Measurements from ENCODE around the gene XK.
"Not testable (repeated sequence)": the region's sequence is repeated elsewhere in the genome, so short reads cannot be mapped to it uniquely, and the experiment has no call there.

XK gene, protein sequence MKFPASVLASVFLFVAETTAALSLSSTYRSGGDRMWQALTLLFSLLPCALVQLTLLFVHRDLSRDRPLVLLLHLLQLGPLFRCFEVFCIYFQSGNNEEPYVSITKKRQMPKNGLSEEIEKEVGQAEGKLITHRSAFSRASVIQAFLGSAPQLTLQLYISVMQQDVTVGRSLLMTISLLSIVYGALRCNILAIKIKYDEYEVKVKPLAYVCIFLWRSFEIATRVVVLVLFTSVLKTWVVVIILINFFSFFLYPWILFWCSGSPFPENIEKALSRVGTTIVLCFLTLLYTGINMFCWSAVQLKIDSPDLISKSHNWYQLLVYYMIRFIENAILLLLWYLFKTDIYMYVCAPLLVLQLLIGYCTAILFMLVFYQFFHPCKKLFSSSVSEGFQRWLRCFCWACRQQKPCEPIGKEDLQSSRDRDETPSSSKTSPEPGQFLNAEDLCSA

DNA sequence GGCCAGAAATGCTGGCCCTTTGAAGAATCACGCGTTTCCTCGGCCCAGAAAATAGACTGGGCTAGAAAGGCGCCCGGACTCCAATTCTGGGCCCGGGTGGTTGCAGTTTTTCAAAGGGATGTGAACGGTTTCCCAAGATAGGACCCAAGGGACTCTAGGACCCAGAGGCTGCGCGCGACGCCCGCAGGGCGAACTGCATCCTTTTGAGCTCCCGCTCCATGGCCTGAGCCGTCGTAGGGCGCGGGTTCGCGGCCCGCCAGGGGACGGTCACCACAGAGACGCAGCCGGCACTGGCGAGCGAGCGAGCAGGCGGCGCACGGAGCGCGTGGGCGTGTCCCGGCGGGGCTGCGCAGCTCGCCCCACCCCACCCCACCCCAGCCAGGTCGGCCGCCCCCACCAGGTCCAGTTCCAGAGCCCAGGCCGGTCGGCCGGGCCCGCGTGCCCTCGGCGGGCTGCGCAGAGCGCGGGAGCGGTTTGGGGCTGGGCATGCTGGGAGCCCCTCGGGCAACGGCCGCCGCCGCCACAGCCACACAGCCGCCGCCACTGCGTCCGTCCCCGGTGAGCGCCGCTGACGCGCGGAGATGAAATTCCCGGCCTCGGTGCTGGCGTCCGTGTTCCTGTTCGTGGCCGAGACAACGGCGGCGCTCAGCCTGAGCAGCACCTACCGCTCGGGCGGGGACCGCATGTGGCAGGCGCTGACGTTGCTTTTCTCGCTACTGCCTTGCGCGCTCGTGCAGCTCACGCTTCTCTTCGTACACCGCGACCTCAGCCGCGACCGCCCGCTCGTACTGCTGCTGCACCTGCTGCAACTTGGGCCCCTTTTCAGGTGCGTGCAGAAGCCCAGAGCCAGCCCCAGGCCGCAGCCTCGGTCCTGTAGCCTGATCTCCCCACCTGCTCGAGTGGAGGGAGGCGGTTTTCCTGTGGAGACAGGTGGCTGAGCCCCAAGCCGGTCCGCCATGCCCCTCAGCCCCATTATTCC lies at the start of gene XK:
Gene XK, plus strand, starts transcription at position 411 of the 979 bp plus-strand sequence. Its CDS starts 171 bp downstream, at position 582.
- DNase-seq: peak; percentile 70

DNA sequence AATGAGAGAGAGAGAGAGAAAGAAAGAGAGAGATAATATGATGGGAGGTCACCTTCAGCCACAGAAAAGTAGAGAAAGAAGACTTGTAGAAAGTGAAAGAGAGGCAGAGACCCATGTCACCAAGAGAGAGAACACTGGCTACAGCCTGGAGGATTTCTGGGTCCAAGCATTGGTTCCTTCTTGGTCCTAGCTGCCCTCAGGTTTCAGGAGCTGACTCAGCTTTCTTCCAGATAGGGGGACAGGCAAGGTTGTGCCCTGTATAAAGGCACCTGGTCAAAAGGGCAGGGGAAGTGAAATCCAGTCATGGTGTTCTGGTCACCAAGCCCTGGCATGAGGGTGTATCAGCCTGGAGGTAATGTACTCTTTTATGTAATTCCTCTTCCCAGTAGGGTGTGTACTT lies 47.5 kb upstream of the XK start:
- no peak for DNase-seq

DNA sequence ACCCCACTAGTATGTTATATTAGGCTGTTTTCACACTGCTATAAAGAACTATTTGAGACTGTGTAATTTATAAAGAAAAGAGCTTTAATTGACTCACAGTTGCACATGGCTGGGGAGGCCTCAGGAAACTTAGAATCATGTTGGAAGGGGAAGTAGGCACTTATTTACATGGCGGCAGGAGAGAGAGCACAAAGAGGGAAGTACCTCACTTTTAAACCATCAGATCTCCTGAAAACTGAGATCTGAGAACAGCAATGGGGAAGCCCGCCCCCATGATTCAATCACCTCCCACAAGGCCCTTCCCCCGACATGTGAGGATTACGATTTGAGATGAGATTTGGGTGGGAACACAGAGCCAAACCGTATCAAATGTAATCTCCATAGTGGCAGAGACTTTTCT lies 45.4 kb upstream of the XK start:
- no peak for DNase-seq

DNA sequence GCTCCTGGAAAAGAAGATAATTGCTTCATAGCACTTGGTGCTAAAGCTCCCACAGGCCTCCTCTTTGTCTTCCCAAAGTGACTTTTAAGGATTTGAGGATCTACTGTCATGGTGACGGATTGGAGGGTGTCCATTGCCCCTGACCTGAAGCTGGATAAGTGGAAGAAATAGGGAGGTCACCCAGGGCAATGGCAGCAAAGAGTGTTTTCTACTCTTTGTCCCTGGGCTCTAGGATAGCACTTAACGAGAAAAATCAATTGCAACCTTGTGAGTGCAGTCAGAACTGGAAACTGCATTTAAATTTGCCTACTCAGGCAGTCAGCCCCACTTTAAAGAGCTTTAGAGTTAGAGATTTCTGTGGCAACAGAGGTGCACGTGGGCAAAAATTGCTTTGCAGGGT lies 43.7 kb upstream of the XK start:
- DNase-seq: no peak

DNA sequence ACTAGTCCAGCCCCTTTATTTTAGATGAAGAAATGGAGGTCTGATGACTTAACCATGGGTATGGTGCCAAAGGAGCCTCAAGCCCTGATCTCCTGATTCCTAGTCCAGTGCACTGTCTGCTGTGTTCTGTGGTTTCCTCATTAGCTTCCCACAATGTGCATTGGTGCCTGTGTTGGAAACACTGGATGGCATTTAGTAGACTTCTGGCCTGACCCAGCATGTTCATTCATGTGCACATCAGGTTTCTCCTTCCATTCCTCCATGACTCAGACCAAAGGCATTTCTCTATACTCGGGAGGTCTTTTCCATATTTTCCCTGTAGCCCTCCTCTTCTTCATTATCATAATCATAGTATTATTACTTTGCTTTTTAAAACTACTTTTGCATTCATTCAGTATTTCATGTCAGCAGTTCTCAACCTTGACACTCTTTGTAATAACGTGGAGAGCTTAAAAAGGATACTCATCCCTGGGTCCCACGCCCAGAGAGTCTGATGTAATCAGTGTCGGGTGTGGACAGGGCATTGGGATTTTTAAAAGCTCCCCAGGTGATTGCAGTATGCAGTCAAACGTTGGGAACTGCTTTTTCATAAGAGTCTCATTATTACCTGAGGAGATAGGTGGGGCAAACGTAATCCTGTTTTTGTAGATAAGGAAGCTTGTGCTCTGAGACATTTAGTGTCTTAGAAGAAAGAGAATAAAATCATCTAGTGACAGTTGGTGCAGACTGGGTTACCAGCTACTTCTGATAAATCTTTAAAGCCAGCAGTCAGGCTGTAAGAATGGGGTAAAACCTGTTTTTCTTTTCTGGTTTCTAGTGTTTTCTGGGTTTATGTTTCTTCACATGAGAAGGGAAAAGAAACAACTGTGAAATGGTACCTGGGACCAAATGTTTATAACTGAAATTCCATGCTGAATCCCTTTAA lies 40.9 kb upstream of the XK start:
- no peak for DNase-seq

DNA sequence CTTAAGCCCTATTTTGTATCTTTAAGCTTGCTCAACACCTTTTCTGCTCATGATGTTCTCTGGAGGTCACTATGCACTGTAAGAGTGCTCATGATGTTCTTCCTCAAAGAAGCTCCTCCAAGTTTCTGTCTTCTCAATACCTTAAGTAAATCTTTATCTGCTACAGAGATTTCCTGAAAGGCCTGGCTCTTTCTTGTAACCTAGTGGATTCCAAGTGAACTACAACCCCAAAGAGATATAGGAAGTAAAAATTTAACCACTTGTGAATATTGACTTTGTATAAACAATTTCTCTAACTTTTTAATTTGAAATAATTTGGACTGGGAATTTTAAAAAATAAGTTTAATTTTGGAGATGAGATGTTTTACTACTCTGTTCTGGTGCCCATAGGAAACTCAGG lies 39.3 kb upstream of the XK start:
- no peak for DNase-seq

DNA sequence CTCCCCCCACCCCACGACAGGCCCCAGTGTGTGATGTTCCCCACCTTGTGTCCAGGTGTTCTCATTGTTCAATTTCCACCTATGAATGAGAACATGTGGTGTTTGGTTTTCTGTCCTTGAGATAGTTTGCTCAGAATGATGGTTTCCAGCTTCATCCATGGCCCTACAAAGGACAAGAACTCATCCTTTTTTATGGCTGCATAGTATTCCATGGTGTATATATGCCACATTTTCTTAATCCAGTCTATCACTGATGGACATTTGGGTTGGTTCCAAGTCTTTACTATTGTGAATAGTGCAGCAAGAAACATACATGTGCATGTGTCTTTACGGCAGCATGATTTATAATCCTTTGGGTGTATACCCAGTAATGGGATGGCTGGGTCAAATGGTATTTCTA lies 34.7 kb upstream of the XK start:
- not testable (repeated sequence) for DNase-seq

DNA sequence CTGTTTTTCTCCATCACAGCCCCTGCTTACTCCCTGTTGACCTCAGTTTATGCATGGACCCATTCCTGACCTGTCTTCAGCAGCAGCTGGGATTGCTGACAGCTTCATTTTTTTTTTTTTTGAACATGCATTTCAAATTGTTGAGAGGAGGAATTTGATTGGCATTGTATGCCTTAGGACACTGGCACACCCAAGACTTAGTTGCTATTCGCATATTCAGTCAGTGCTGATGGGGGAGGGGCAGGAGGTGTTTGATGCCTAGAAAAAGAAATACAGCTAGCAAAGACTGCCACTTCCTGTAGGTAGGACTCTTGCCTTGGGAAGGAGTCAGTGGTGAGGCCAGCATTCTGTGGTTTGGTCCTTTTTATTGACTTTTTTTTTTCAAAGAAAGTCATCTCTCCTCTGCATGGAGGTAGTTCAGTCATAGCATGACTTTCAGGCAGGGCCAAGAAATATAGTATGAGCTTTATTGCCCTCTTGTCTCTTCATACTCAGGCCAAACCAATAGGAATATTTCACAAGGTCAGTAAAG lies 33.6 kb upstream of the XK start:
- DNase-seq: no peak

DNA sequence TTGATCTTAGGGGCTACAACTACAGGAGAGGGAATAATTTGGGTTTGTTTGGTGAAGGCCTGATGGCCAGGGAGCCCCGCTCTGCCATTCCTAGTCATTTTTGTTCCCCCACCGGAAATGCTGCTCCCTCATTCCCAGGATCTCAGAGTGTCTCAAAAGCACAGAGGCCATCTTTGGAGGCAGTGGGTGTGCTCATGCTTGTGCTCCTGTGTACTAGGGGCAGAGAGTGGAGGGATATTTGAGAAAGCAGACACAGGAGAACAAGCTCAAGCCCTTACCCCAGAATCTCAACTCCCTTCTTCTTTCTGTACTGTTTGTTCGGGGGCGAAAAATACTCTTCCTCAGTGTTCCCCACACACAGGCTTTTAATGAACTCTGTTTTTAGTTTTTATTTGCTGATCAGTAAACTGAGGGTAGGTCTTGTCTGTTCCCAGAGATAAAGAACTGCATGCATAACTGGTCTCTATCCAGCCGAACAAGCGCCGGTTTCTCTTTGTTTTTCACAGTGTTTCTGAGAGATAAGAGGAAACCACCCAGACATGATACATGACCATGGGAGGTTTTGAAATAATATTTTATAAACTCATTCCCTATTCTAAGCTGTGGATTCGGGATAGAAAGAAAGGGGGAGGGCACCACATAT lies 32.9 kb upstream of the XK start:
- no peak for DNase-seq

DNA sequence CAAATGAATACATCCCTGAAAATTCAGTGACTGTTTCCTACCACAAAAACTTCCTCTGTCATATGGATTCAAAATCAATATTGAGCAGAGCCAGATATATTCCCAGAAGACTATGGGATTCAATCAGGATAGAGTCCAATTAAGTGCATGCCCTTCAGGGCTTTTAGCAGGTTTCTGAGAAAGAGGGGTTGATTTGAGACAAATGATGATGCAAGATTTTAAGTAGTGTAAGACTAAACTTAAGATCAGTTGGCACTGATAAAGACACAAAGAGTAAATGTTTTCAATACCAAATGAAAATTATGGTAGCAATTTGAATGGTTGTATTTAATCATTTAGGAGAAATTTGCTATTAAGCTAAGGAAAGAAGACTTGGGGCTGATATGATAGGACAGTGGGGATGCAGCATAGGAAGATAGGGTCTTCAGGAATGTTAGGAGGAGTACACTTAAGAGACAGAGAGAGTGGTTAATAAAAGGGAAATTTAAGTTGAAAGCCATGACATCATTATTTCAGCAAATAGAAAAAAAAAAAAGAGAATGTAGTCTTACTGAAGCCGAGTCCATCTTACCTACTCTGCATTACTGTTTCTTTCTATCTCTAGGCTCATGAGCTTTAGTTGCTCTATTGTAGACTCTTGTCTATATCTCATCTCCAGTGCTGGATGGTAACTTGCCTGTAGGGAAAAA lies 32.0 kb upstream of the XK start:
- DNase-seq: no peak

DNA sequence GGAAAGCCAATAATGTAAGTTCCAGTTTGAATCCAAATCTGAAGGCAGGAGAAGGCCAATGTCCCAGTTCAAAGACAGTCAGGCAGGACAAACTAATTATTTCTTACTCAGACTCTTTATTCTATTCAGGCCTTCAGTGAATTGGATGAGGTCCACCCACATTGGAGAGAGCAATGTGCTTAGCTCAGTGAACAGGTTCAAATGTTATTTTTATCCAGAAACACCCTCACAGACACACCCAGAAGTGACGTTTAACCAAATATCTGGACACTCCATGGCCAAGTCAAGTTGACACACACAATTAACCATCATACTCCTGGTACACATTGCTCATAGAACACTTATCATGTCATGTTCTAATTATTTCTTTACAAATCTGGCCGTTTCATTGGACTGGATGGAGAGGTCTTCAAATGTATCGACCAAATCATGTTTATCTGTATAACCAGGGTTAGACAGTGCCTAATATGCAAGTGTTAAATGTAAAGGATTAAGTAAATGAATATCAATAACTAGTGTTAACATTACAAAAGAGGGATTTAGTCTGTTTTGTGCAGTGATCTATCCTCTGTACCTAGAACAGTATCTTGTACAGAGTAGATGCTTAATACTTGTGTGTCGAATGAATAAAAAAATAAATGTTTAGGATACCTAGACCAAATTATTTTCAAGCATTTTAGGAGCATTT lies 27.1 kb upstream of the XK start:
- DNase-seq: no peak

DNA sequence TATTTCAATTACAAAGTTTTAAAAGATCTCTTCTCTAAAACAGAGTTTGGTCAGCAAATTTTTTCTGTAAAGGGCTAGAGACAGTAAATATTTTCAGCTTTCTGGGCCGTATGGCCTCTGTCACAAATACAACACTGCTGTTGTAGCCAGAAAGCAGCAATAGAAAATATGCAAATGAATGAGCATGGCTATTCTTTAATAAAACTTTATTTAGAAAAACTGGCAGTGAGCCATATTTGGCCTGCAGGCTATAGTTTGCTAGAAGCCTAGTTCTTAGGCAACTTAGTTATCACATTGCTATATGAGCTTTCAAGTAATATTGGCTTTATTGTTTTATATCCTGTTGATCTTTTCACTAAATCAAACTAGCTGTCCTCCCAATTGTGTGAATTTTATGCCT lies 26.5 kb upstream of the XK start:
- DNase-seq: no peak

DNA sequence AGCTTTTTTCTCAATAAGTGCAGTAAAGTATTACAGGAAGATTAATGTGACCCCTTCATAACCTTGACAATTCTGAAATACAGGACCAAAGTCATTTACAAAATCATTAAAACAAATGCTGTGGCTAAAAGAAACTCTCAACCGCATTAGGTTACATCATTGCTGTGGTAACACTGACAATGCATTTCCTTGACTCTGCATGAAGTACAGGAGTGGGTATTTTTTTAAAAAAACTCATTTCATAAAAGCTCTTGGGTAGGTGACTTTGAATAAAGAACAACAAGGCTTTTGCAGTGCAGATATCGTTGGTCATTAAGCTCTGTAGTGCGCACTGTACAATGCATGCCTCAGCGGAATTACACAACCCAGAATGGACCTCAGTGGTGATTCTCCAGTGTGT lies 23.4 kb upstream of the XK start:
- peak; percentile 16 for DNase-seq

DNA sequence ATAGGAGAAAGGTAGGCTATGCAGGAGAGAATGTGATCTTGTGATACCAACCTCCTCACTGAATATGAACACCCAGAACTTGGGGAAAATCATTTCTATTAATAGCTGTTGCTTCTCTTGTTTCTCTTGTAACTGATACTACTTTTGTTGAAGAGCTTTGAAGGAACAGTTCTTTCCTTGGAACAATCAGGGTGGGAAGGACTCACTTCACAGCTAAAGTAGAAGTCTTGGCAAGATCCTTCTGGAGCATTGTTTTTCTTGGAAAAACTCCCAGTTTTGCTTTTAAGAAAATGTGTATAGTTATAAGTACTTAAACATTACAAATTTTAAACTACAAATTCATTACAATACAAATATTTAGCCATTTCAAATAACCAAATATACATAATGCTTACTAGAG lies 19.1 kb upstream of the XK start:
- no peak for DNase-seq

DNA sequence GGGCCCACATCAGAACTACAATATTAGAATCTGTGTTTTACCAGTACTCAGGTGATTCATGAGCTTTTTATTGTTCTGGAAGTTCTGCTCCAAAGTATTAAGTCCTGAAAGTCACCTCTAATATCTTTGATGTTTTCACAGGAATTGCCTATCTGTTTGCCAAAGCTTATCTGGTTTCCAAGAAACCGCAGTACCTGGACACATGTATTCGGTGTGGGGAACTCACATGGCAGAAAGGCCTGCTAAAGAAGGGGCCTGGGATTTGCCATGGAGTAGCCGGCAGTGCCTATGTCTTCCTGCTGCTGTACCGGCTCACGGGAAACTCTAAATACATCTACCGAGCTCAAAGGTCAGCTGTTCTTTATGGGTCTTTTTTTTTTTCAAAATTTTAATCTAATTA lies 18.4 kb upstream of the XK start:
- DNase-seq: no peak

DNA sequence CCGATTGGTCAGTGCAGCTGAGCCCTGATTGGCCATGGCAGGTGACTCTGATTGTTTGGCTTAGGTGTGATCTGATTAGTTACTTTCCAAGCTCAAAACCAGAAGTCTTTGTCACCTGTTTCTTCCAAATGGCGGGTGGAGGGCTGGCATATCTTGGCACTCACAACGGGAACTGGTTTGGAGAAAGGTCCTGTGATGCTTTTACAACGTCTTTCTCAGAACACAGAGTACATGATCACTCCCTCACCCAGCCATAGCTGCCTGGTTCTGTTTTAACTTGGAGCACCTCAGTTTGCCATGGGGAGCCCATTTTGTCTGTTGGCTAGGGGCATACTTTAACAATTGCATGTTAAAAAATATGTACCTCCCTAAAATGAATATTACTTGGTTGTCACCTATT lies 13.0 kb upstream of the XK start:
- no peak for DNase-seq

DNA sequence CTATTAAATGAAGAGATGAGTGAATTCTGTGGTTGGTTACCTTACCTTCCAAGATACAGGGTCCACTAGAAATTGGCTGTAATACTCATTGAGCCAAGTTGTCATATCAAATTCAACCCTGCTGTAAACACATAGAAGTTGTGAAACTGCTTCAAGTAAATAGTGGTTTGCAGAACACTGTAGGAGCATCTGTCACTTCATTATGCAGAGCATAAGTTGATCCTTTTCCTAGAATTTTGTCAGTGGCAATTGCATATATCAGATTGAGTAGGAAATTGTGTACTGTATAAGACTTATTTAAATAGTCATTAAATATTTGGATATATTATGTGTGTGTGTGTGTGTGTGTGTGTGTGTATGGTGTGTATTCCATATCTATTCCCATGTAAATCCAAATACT lies 8.8 kb upstream of the XK start:
- no peak for DNase-seq

DNA sequence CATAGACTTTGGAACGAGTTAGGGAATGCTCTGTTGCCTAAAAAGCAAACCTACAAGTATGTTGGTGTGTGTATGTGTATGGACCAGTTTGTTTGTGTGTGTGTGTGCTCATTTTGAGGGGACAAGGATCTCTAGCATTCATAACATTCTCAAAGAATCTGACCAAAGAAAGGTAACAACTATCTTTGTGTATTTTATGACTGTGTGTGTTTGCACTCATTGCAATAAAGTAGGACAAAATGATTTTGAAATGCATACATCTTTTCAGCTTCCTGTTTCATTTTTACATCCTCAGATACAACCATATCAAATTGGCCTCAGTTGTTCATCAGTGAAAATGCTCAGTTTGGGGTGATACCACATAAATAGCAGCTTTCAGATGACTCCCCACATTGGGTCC lies 8.3 kb upstream of the XK start:
- no peak for DNase-seq

DNA sequence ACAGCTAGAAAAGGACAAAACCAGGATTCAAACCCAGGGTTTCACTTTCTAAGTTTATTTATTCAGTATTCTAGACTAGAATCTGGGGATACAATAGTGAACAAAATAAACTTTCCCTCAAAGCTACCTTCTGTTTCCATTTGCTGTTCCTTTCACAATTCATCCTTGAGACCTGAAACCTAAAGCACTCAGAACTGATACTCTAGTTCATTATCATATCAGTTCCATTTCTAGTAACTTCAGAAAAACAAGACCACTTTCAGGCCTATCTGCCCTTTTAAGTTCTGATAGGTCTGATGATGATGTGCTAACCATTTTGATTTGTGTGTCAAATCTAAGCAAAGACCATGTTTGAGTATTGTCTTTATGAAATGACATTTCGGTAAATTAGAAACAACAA lies 7.8 kb upstream of the XK start:
- DNase-seq: no peak

DNA sequence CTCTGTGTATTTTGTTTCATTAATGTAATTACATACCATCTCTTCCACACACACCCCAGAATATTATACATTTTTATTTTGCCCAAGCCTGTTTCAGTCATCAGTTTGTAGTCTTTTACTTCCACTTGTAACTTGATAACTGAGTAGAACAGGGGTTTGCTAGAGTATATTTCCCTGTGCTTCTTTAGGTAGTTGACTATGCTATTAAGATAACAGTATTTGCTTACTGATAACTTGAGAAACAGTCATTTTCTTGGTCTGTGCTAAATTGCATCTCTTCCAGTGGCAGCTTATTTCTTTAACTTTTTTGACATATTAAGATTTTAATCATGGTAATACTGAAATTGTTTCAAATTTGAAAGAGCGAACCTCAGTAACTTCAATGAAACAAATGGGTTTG lies 7.0 kb upstream of the XK start:
- no peak for DNase-seq

DNA sequence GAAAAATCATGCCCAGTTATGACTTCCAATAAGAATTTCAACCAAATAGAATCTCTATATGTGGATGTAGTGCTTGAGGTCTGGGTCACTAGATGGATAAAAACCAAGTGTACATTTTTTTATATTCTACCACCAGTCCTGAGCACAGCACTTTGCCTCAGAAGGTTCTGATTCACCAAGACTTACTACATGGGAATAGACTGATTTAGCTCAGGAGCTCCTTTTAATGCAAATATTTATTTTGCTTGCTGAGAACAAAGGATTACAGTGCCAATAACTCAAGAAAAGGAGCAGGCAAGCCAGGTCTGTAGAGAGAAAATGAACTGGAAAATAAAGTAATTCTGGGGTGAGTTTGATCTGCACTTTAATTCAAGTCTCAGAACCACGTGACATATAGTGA lies 6.4 kb upstream of the XK start:
- no peak for DNase-seq

All from GF-D8 (cell line).